ENCODE data around the gene ECM1. TPM values are rescaled to one million over a fixed set of nuclear protein-coding genes. Genes with fewer than 3 reads are reported as not detected.

The ECM1 gene
- polyA plus RNA-seq, 1 donor (not counting 4 experiments of a cell fraction or from before 2014, with no cell fraction given): 23.6 TPM

- Histone ChIP-seq H3K36me3 (ENCODE audit: control insufficient read depth in 2 of 2, extremely low read depth in 1 of 2, insufficient read depth in 2 of 2, low read length in 2 of 2) (no peaks in the 10 kb centered on the region), H3K4me1 (ENCODE audit: control insufficient read depth, extremely low read depth, insufficient read depth, low read length) (peaks cover 49% of the 10 kb centered on the region), H3K27ac (ENCODE audit: control insufficient read depth, insufficient read depth, low read length) (no peak overlapping the region), H3K4me2 (ENCODE audit: control insufficient read depth, extremely low read depth, insufficient read depth, low read depth, low read length) (no peak overlapping the region), H3K9me3 (ENCODE audit: control insufficient read depth, low read depth, low read length) (no peaks in the 10 kb centered on the region), H2AFZ (ENCODE audit: control insufficient read depth, low read length) (no peak overlapping the region), H3K79me2 (ENCODE audit: control insufficient read depth, insufficient read depth, low read length) (no peaks in the 10 kb centered on the region), H3K4me3 (ENCODE audit: control insufficient read depth in 2 of 3, extremely low read depth in 1 of 3, insufficient read depth in 2 of 3, low read depth in 1 of 3, low read length in 3 of 3) (no peak overlapping the region), H3K9ac (ENCODE audit: control insufficient read depth, extremely low read depth, insufficient read depth, low read length) (no peak overlapping the region), H3K9me1 (ENCODE audit: control insufficient read depth, extremely low read depth, insufficient read depth, low read length) (no peaks in the 10 kb centered on the region), H4K20me1 (ENCODE audit: control insufficient read depth, extremely low read depth, insufficient read depth, low read length) (no peaks in the 10 kb centered on the region), H3K27me3 (ENCODE audit: control insufficient read depth, extremely low read depth, insufficient read depth, low read length) (no peaks in the 10 kb centered on the region)
- DNase-seq (ENCODE audit: low read depth, low spot score) (no peak), FAIRE-seq (no peak)
- no peak for TF ChIP-seq EZH2 (IDR thresholded peaks at IDR 0.05; ENCODE audit: low read length)
- no peak for TF ChIP-seq CTCF (optimal IDR thresholded peaks at IDR 0.05 in 1 of 3, IDR thresholded peaks at IDR 0.05 in 1 of 3, conservative IDR thresholded peaks at IDR 0.05 in 1 of 3; ENCODE audit: extremely low read depth in 1 of 3, insufficient read depth in 2 of 3, low read length in 3 of 3)
- dilution Hi-C loops (cut with MboI; ENCODE audit: extremely low pct_ligation_motif_present, low sequenced_read_pairs): no loop called here
Measured at GRCh38 chr1:150532860-150533259, 25.0 kb downstream of the ECM1 start.

- no peak overlapping the region for H3K4me3 ChIP-seq (ENCODE audit: control insufficient read depth in 2 of 3, extremely low read depth in 1 of 3, insufficient read depth in 2 of 3, low read depth in 1 of 3, low read length in 3 of 3)
- TF ChIP-seq EZH2 (IDR thresholded peaks at IDR 0.05; ENCODE audit: low read length): no peak
- TF ChIP-seq CTCF (optimal IDR thresholded peaks at IDR 0.05 in 1 of 3, IDR thresholded peaks at IDR 0.05 in 1 of 3, conservative IDR thresholded peaks at IDR 0.05 in 1 of 3; ENCODE audit: extremely low read depth in 1 of 3, insufficient read depth in 2 of 3, low read length in 3 of 3): no peak
- DNase-seq (ENCODE audit: low read depth, low spot score) (no peak), FAIRE-seq (peak; percentile 62)
- no peaks in the 10 kb centered on the region for H3K9me1 ChIP-seq (ENCODE audit: control insufficient read depth, extremely low read depth, insufficient read depth, low read length)
- no peak overlapping the region for H3K9ac ChIP-seq (ENCODE audit: control insufficient read depth, extremely low read depth, insufficient read depth, low read length)
- H3K4me1 ChIP-seq (ENCODE audit: control insufficient read depth, extremely low read depth, insufficient read depth, low read length): peaks cover 50% of the 10 kb centered on the region
- H3K79me2 ChIP-seq (ENCODE audit: control insufficient read depth, insufficient read depth, low read length): no peaks in the 10 kb centered on the region
- no peaks in the 10 kb centered on the region for H3K36me3 ChIP-seq (ENCODE audit: control insufficient read depth in 2 of 2, extremely low read depth in 1 of 2, insufficient read depth in 2 of 2, low read length in 2 of 2)
- peak overlapping the region; percentile 18 for H3K4me2 ChIP-seq (ENCODE audit: control insufficient read depth, extremely low read depth, insufficient read depth, low read depth, low read length)
- H3K27ac ChIP-seq (ENCODE audit: control insufficient read depth, insufficient read depth, low read length): no peak overlapping the region
- no peaks in the 10 kb centered on the region for H4K20me1 ChIP-seq (ENCODE audit: control insufficient read depth, extremely low read depth, insufficient read depth, low read length)
- no peaks in the 10 kb centered on the region for H3K27me3 ChIP-seq (ENCODE audit: control insufficient read depth, extremely low read depth, insufficient read depth, low read length)
- no peaks in the 10 kb centered on the region for H3K9me3 ChIP-seq (ENCODE audit: control insufficient read depth, low read depth, low read length)
- dilution Hi-C loops (cut with MboI; ENCODE audit: extremely low pct_ligation_motif_present, low sequenced_read_pairs): no loop called here
- peak overlapping the region; percentile 42 for H2AFZ ChIP-seq (ENCODE audit: control insufficient read depth, low read length)
Measured at GRCh38 chr1:150534002-150534401, 26.1 kb downstream of the ECM1 start.

All from keratinocyte (primary cell).